ENCODE results near the gene BRIP1. TPM values are rescaled to one million over a fixed set of nuclear protein-coding genes. Genes with fewer than 3 reads are reported as not detected.
"Not testable (repeated sequence)": the region's sequence is repeated elsewhere in the genome, so short reads cannot be mapped to it uniquely, and the experiment has no call there.

BRIP1 gene
- total RNA-seq, 1 experiment from 2014 or later = 8.5 TPM

GRCh38 chr17:61894310-61894709 lies 31.0 kb upstream of the BRIP1 start:
- DNase-seq; H3K9me3 ChIP-seq (ENCODE audit: low read length); H3K27me3 ChIP-seq (ENCODE audit: low read length); H3K4me3 ChIP-seq (ENCODE audit: low read length); H3K9me2 ChIP-seq (replicated peaks; ENCODE audit: insufficient read depth, low read length); H2AFZ ChIP-seq (ENCODE audit: low read length); H3K4me2 ChIP-seq (ENCODE audit: low read depth, low read length, poor library complexity, severe bottlenecking); H4K20me1 ChIP-seq (ENCODE audit: insufficient read depth, low read depth, low read length); H3K79me2 ChIP-seq (ENCODE audit: low read length); H3K27ac ChIP-seq (ENCODE audit: low read length); H3K9ac ChIP-seq (ENCODE audit: low read length); H3K4me1 ChIP-seq (ENCODE audit: low read length): not testable (repeated sequence)
- H3K36me3 ChIP-seq (ENCODE audit: insufficient read depth, low read length) = peaks cover 34% of the 10 kb centered on the region; the same call in 1 of the 2 replicates

DNA sequence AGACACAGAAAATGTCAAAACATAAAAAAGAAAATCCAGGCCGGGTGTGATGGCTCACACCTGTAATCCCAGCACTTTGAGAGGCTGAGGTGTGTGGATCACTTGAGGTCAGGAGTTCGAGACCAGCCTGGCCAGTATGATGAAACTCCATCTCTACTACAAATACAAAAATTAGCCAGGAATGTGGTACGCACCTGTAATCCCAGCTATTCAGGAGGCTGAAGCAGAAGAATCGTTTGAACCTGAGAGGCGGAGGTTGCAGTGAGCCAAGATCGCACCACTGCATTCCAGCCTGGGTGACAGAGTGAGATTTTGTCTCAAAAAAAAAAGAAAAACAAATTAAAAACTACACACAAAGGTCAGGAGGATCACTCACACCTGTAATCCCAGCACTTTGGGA lies 24.4 kb upstream of the BRIP1 start:
- H3K79me2 ChIP-seq (ENCODE audit: low read length); H2AFZ ChIP-seq (ENCODE audit: low read length); H3K9me3 ChIP-seq (ENCODE audit: low read length); H3K9ac ChIP-seq (ENCODE audit: low read length); DNase-seq; H3K27me3 ChIP-seq (ENCODE audit: low read length); H3K9me2 ChIP-seq (replicated peaks; ENCODE audit: insufficient read depth, low read length); H3K4me1 ChIP-seq (ENCODE audit: low read length); H3K4me3 ChIP-seq (ENCODE audit: low read length); H4K20me1 ChIP-seq (ENCODE audit: insufficient read depth, low read depth, low read length); H3K4me2 ChIP-seq (ENCODE audit: low read depth, low read length, poor library complexity, severe bottlenecking); H3K27ac ChIP-seq (ENCODE audit: low read length): not testable (repeated sequence)
- peaks cover 25% of the 10 kb centered on the region for H3K36me3 ChIP-seq (ENCODE audit: insufficient read depth, low read length)

- H2AFZ ChIP-seq (ENCODE audit: low read length); H3K9me2 ChIP-seq (replicated peaks; ENCODE audit: insufficient read depth, low read length); H3K4me2 ChIP-seq (ENCODE audit: low read depth, low read length, poor library complexity, severe bottlenecking); H3K9me3 ChIP-seq (ENCODE audit: low read length); H3K79me2 ChIP-seq (ENCODE audit: low read length); H3K4me3 ChIP-seq (ENCODE audit: low read length); DNase-seq; H3K27ac ChIP-seq (ENCODE audit: low read length); H3K27me3 ChIP-seq (ENCODE audit: low read length); H4K20me1 ChIP-seq (ENCODE audit: insufficient read depth, low read depth, low read length); H3K4me1 ChIP-seq (ENCODE audit: low read length); H3K9ac ChIP-seq (ENCODE audit: low read length): not testable (repeated sequence)
- peaks cover 22% of the 10 kb centered on the region for H3K36me3 ChIP-seq (ENCODE audit: insufficient read depth, low read length)
Measured at GRCh38 chr17:61885865-61886264, 22.5 kb upstream of the BRIP1 start.

GRCh38 chr17:61884864-61885263 lies 21.5 kb upstream of the BRIP1 start:
- no peaks in the 10 kb centered on the region for H3K79me2 ChIP-seq (ENCODE audit: low read length)
- no peak overlapping the region for H3K9ac ChIP-seq (ENCODE audit: low read length)
- H4K20me1 ChIP-seq (ENCODE audit: insufficient read depth, low read depth, low read length) = no peaks in the 10 kb centered on the region
- H3K4me2 ChIP-seq (ENCODE audit: low read depth, low read length, poor library complexity, severe bottlenecking) = no peak overlapping the region
- no peak overlapping the region for H3K27ac ChIP-seq (ENCODE audit: low read length)
- no peak overlapping the region for H3K4me3 ChIP-seq (ENCODE audit: low read length)
- DNase-seq = no peak
- no peaks in the 10 kb centered on the region for H3K9me3 ChIP-seq (ENCODE audit: low read length)
- no peaks in the 10 kb centered on the region for H3K9me2 ChIP-seq (replicated peaks; ENCODE audit: insufficient read depth, low read length)
- H3K27me3 ChIP-seq (ENCODE audit: low read length) = no peaks in the 10 kb centered on the region
- no peaks in the 10 kb centered on the region for H3K4me1 ChIP-seq (ENCODE audit: low read length)
- H3K36me3 ChIP-seq (ENCODE audit: insufficient read depth, low read length) = peaks cover 21% of the 10 kb centered on the region
- H2AFZ ChIP-seq (ENCODE audit: low read length) = no peak overlapping the region

- H4K20me1 ChIP-seq (ENCODE audit: insufficient read depth, low read depth, low read length) = no peaks in the 10 kb centered on the region
- no peaks in the 10 kb centered on the region for H3K27me3 ChIP-seq (ENCODE audit: low read length)
- H3K4me1 ChIP-seq (ENCODE audit: low read length) = peaks cover 20% of the 10 kb centered on the region
- no peaks in the 10 kb centered on the region for H3K79me2 ChIP-seq (ENCODE audit: low read length)
- H3K4me3 ChIP-seq (ENCODE audit: low read length) = no peak overlapping the region
- peaks cover 9% of the 10 kb centered on the region; the same call in 1 of the 2 replicates for H3K36me3 ChIP-seq (ENCODE audit: insufficient read depth, low read length)
- H3K27ac ChIP-seq (ENCODE audit: low read length) = no peak overlapping the region
- no peak for DNase-seq
- no peak overlapping the region for H2AFZ ChIP-seq (ENCODE audit: low read length)
- no peak overlapping the region for H3K9ac ChIP-seq (ENCODE audit: low read length)
- no peaks in the 10 kb centered on the region for H3K9me3 ChIP-seq (ENCODE audit: low read length)
- H3K9me2 ChIP-seq (replicated peaks; ENCODE audit: insufficient read depth, low read length) = no peaks in the 10 kb centered on the region
- no peak overlapping the region for H3K4me2 ChIP-seq (ENCODE audit: low read depth, low read length, poor library complexity, severe bottlenecking)
Measured at GRCh38 chr17:61880589-61881102, 17.3 kb upstream of the BRIP1 start.

- Histone ChIP-seq H3K4me2 (ENCODE audit: low read depth, low read length, poor library complexity, severe bottlenecking) (no peak overlapping the region), H3K4me3 (ENCODE audit: low read length) (no peak overlapping the region), H3K79me2 (ENCODE audit: low read length) (peaks cover 3% of the 10 kb centered on the region; the same call in 1 of the 2 replicates), H3K9ac (ENCODE audit: low read length) (no peak overlapping the region), H3K9me2 (replicated peaks; ENCODE audit: insufficient read depth, low read length) (no peaks in the 10 kb centered on the region), H2AFZ (ENCODE audit: low read length) (no peak overlapping the region), H3K36me3 (ENCODE audit: insufficient read depth, low read length) (peaks cover 13% of the 10 kb centered on the region; the same call in 1 of the 2 replicates), H3K27me3 (ENCODE audit: low read length) (no peaks in the 10 kb centered on the region), H4K20me1 (ENCODE audit: insufficient read depth, low read depth, low read length) (no peaks in the 10 kb centered on the region), H3K4me1 (ENCODE audit: low read length) (peaks cover 32% of the 10 kb centered on the region), H3K27ac (ENCODE audit: low read length) (no peak overlapping the region), H3K9me3 (ENCODE audit: low read length) (no peaks in the 10 kb centered on the region)
- no peak for DNase-seq
Measured at GRCh38 chr17:61878984-61879612, 15.8 kb upstream of the BRIP1 start.

DNA sequence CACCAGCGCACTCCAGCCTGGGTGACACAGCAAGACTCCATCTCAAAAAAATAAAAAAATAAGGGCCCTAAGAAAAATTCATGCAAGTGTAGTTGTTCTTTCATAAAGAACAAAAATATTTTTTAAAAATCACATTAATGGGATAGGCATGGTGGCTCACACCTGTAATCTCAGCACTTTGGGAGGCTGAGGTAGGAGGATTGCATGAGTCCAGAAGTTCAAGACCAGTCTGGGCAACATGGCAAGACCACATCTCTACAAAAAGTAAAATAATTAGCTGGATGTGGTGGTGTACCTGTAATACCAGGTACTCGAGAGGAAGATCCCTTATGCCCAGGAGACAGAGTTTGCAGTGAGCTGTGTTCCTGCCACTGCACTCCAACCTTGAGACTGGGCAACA lies 15.2 kb upstream of the BRIP1 start:
- Histone ChIP-seq H3K4me3 (ENCODE audit: low read length) (no peak overlapping the region), H3K9me2 (replicated peaks; ENCODE audit: insufficient read depth, low read length) (no peaks in the 10 kb centered on the region), H3K9me3 (ENCODE audit: low read length) (no peaks in the 10 kb centered on the region), H3K9ac (ENCODE audit: low read length) (no peak overlapping the region), H3K4me1 (ENCODE audit: low read length) (peaks cover 38% of the 10 kb centered on the region), H3K79me2 (ENCODE audit: low read length) (peaks cover 4% of the 10 kb centered on the region; the same call in 1 of the 2 replicates), H3K27me3 (ENCODE audit: low read length) (no peaks in the 10 kb centered on the region), H3K36me3 (ENCODE audit: insufficient read depth, low read length) (peaks cover 15% of the 10 kb centered on the region; the same call in 1 of the 2 replicates), H2AFZ (ENCODE audit: low read length) (no peak overlapping the region), H3K27ac (ENCODE audit: low read length) (no peak overlapping the region), H3K4me2 (ENCODE audit: low read depth, low read length, poor library complexity, severe bottlenecking) (no peak overlapping the region), H4K20me1 (ENCODE audit: insufficient read depth, low read depth, low read length) (no peaks in the 10 kb centered on the region)
- DNase-seq = no peak

DNA sequence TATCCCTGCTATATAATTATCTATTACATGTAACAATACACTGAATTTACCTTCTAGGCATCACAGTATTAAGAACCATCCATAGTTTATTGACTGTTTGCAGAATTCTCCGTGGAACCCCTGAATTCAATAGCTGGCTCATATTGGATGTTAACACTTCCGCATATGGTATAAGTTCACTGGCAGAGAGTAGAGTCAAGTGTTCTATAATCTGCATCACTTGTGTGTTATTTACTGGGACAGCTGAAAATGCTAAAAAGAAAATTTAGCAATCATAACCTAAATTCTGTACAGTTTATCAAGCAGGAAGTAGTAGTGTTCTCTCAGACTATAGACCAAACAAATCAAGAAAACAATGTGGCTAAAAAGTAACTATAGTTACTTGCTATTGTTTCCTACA lies 14.5 kb upstream of the BRIP1 start:
- Histone ChIP-seq H3K27me3 (ENCODE audit: low read length) (no peaks in the 10 kb centered on the region), H3K4me2 (ENCODE audit: low read depth, low read length, poor library complexity, severe bottlenecking) (no peak overlapping the region), H3K79me2 (ENCODE audit: low read length) (peaks cover 4% of the 10 kb centered on the region; the same call in 1 of the 2 replicates), H3K36me3 (ENCODE audit: insufficient read depth, low read length) (peaks cover 14% of the 10 kb centered on the region; the same call in 1 of the 2 replicates), H3K9me2 (replicated peaks; ENCODE audit: insufficient read depth, low read length) (no peaks in the 10 kb centered on the region), H3K27ac (ENCODE audit: low read length) (no peak overlapping the region), H3K9ac (ENCODE audit: low read length) (no peak overlapping the region), H3K4me3 (ENCODE audit: low read length) (no peak overlapping the region), H2AFZ (ENCODE audit: low read length) (no peak overlapping the region), H4K20me1 (ENCODE audit: insufficient read depth, low read depth, low read length) (no peaks in the 10 kb centered on the region), H3K9me3 (ENCODE audit: low read length) (no peaks in the 10 kb centered on the region), H3K4me1 (ENCODE audit: low read length) (peaks cover 39% of the 10 kb centered on the region)
- no peak for DNase-seq

All from Karpas-422 (cell line).